Measurements from ENCODE around the gene BAIAP3. TPM values are rescaled to one million over a fixed set of nuclear protein-coding genes. Genes with fewer than 3 reads are reported as not detected.

BAIAP3 gene
- polyA plus RNA-seq, 1 donor from 2014 or later, result 65.2 TPM

DNA sequence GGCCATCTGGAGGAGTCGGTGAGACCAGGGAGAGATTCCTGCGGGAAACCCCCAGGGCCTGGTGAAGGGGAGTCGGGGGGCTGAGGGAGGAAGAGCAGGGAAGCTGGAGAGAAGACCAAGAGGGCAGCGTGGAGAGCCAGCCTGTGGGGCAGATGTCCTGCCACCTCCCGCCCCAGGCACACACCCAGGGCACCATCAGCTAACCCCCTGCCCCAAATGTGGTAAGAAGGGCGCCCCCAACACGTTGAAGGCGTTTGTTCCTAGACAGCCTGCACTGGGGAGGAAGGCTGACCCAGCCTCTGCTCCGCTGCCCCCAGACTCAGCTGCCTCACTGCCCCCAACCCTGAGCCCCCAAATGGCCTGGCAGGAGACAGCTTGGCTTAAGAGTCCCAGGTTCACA is 1.3 kb downstream of the BAIAP3 start:
- peak overlapping the region; percentile 91 for H3K27ac ChIP-seq (ENCODE audit: low read length)
- H3F3A ChIP-seq (ENCODE audit: insufficient read depth, low read length, poor library complexity, severe bottlenecking), result no peaks in the 10 kb centered on the region
- H3K9me3 ChIP-seq (ENCODE audit: low read length), result no peaks in the 10 kb centered on the region
- TF ChIP-seq, protein P1, sequence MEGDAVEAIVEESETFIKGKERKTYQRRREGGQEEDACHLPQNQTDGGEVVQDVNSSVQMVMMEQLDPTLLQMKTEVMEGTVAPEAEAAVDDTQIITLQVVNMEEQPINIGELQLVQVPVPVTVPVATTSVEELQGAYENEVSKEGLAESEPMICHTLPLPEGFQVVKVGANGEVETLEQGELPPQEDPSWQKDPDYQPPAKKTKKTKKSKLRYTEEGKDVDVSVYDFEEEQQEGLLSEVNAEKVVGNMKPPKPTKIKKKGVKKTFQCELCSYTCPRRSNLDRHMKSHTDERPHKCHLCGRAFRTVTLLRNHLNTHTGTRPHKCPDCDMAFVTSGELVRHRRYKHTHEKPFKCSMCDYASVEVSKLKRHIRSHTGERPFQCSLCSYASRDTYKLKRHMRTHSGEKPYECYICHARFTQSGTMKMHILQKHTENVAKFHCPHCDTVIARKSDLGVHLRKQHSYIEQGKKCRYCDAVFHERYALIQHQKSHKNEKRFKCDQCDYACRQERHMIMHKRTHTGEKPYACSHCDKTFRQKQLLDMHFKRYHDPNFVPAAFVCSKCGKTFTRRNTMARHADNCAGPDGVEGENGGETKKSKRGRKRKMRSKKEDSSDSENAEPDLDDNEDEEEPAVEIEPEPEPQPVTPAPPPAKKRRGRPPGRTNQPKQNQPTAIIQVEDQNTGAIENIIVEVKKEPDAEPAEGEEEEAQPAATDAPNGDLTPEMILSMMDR (IDR thresholded peaks at IDR 0.05; ENCODE audit: poor library complexity, severe bottlenecking), result no peak
- TF ChIP-seq RAD21 (conservative IDR thresholded peaks at IDR 0.05) (no peak), MXI1 (conservative IDR thresholded peaks at IDR 0.05; ENCODE audit: poor library complexity, severe bottlenecking) (no peak), EZH2 (IDR thresholded peaks at IDR 0.05; ENCODE audit: borderline replicate concordance, insufficient read depth, low read length, poor library complexity, severe bottlenecking) (no peak), SMC3 (conservative IDR thresholded peaks at IDR 0.05; ENCODE audit: poor library complexity) (no peak), TAF1 (IDR thresholded peaks at IDR 0.05; ENCODE audit: low read depth) (no peak), POLR2AphosphoS5 (IDR thresholded peaks at IDR 0.05) (no peak), EP300 (conservative IDR thresholded peaks at IDR 0.05; ENCODE audit: poor library complexity, severe bottlenecking) (no peak)
- TF ChIP-seq, protein P2, sequence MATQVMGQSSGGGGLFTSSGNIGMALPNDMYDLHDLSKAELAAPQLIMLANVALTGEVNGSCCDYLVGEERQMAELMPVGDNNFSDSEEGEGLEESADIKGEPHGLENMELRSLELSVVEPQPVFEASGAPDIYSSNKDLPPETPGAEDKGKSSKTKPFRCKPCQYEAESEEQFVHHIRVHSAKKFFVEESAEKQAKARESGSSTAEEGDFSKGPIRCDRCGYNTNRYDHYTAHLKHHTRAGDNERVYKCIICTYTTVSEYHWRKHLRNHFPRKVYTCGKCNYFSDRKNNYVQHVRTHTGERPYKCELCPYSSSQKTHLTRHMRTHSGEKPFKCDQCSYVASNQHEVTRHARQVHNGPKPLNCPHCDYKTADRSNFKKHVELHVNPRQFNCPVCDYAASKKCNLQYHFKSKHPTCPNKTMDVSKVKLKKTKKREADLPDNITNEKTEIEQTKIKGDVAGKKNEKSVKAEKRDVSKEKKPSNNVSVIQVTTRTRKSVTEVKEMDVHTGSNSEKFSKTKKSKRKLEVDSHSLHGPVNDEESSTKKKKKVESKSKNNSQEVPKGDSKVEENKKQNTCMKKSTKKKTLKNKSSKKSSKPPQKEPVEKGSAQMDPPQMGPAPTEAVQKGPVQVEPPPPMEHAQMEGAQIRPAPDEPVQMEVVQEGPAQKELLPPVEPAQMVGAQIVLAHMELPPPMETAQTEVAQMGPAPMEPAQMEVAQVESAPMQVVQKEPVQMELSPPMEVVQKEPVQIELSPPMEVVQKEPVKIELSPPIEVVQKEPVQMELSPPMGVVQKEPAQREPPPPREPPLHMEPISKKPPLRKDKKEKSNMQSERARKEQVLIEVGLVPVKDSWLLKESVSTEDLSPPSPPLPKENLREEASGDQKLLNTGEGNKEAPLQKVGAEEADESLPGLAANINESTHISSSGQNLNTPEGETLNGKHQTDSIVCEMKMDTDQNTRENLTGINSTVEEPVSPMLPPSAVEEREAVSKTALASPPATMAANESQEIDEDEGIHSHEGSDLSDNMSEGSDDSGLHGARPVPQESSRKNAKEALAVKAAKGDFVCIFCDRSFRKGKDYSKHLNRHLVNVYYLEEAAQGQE (IDR thresholded peaks at IDR 0.05; ENCODE audit: borderline replicate concordance), result no peak
- H2AFZ ChIP-seq (ENCODE audit: low read depth, low read length), result no peak overlapping the region
- H3K36me3 ChIP-seq (ENCODE audit: insufficient read depth, low read length), result no peaks in the 10 kb centered on the region
- H3K9ac ChIP-seq (ENCODE audit: low read length), result peak overlapping the region; percentile 74
- H3K4me2 ChIP-seq (ENCODE audit: low read length), result peak overlapping the region; percentile 78
- no peaks in the 10 kb centered on the region for H4K20me1 ChIP-seq (ENCODE audit: insufficient read depth)
- H3K4me3 ChIP-seq (ENCODE audit: low read length), result peak overlapping the region; percentile 76
- H3K79me2 ChIP-seq (replicated peaks; ENCODE audit: insufficient read depth, low read length), result peaks cover 17% of the 10 kb centered on the region
- H3K27me3 ChIP-seq (ENCODE audit: insufficient read depth, low read depth, low read length), result peaks cover 33% of the 10 kb centered on the region
- no peaks in the 10 kb centered on the region for H3K9me2 ChIP-seq (ENCODE audit: insufficient read depth, low read length)

- Histone ChIP-seq H3K9me2 (ENCODE audit: insufficient read depth, low read length) (no peaks in the 10 kb centered on the region), H4K20me1 (ENCODE audit: insufficient read depth) (no peaks in the 10 kb centered on the region), H3K4me3 (ENCODE audit: low read length) (peak overlapping the region; percentile 76), H3K9me3 (ENCODE audit: low read length) (no peaks in the 10 kb centered on the region), H3K4me2 (ENCODE audit: low read length) (peak overlapping the region; percentile 78), H3K9ac (ENCODE audit: low read length) (peak overlapping the region; percentile 74), H2AFZ (ENCODE audit: low read depth, low read length) (no peak overlapping the region), H3K27me3 (ENCODE audit: insufficient read depth, low read depth, low read length) (peaks cover 33% of the 10 kb centered on the region), H3K36me3 (ENCODE audit: insufficient read depth, low read length) (no peaks in the 10 kb centered on the region), H3F3A (ENCODE audit: insufficient read depth, low read length, poor library complexity, severe bottlenecking) (no peaks in the 10 kb centered on the region), H3K27ac (ENCODE audit: low read length) (peak overlapping the region; percentile 91), H3K79me2 (replicated peaks; ENCODE audit: insufficient read depth, low read length) (peaks cover 17% of the 10 kb centered on the region)
- TF ChIP-seq RAD21 (conservative IDR thresholded peaks at IDR 0.05) (no peak), SMC3 (conservative IDR thresholded peaks at IDR 0.05; ENCODE audit: poor library complexity) (no peak), POLR2AphosphoS5 (IDR thresholded peaks at IDR 0.05) (no peak), EZH2 (IDR thresholded peaks at IDR 0.05; ENCODE audit: borderline replicate concordance, insufficient read depth, low read length, poor library complexity, severe bottlenecking) (no peak), EP300 (conservative IDR thresholded peaks at IDR 0.05; ENCODE audit: poor library complexity, severe bottlenecking) (no peak)
- TF ChIP-seq, protein P2 (IDR thresholded peaks at IDR 0.05; ENCODE audit: borderline replicate concordance), result no peak
- TF ChIP-seq, protein P1 (IDR thresholded peaks at IDR 0.05; ENCODE audit: poor library complexity, severe bottlenecking), result no peak
Observed at GRCh38 chr16:1335211-1335971, 1.9 kb downstream of the BAIAP3 start.

Data from neural cell (in vitro differentiated cells).